Hepatocyte (in vitro differentiated cells): ENCODE results near the gene TMED4.

Experiments used
- EZH2phosphoT487 ChIP-seq: fragments of 200-600 bp; sonication (generic); IDR thresholded peaks from one replicate; pipeline ENCODE4 v1.6.1; 2018; ENCODE audit warnings: antibody characterized with exemption, mild to moderate bottlenecking, low read depth, moderate library complexity; ENCODE audit not compliant: unreplicated experiment, severe bottlenecking
- TF ChIP-seq, protein P1 (sequence below): fragments of 200-600 bp; sonication (generic); IDR thresholded peaks from 2 replicates; pipeline ENCODE4 v1.5.1; 2016; ENCODE audit warnings: antibody characterized with exemption, mild to moderate bottlenecking; ENCODE audit not compliant: poor library complexity

- TF ChIP-seq, protein P1, sequence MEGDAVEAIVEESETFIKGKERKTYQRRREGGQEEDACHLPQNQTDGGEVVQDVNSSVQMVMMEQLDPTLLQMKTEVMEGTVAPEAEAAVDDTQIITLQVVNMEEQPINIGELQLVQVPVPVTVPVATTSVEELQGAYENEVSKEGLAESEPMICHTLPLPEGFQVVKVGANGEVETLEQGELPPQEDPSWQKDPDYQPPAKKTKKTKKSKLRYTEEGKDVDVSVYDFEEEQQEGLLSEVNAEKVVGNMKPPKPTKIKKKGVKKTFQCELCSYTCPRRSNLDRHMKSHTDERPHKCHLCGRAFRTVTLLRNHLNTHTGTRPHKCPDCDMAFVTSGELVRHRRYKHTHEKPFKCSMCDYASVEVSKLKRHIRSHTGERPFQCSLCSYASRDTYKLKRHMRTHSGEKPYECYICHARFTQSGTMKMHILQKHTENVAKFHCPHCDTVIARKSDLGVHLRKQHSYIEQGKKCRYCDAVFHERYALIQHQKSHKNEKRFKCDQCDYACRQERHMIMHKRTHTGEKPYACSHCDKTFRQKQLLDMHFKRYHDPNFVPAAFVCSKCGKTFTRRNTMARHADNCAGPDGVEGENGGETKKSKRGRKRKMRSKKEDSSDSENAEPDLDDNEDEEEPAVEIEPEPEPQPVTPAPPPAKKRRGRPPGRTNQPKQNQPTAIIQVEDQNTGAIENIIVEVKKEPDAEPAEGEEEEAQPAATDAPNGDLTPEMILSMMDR, result no peak
- no peak for TF ChIP-seq EZH2phosphoT487
These were observed 43.8 kb downstream of the TMED4 start for GRCh38 chr7:44538093-44538797.
